Measurements from ENCODE around the gene ZNF416.

GRCh38 chr19:57559404-57560025 lies 19.2 kb downstream of the ZNF416 start, which contains the start of gene ZNF550:
- TF ChIP-seq BRF2 (IDR thresholded peaks at IDR 0.05; ENCODE audit: borderline replicate concordance, insufficient read depth, insufficient read length), result no peak
- no peak for TF ChIP-seq CTCF (IDR thresholded peaks at IDR 0.05 in 2 of 3, conservative IDR thresholded peaks at IDR 0.05 in 1 of 3; ENCODE audit: insufficient read depth in 2 of 3, low read depth in 1 of 3, low read length in 3 of 3)
